Stromal cell of bone marrow (primary cell): Measurements from ENCODE around the gene ZNRF2.

ENCODE experiments used
- DNase-seq: peaks from one replicate; pipeline ENCODE4 v3.0.0-alpha.2; 2012; ENCODE audit warnings: low read depth

The ZNRF2 gene

DNA sequence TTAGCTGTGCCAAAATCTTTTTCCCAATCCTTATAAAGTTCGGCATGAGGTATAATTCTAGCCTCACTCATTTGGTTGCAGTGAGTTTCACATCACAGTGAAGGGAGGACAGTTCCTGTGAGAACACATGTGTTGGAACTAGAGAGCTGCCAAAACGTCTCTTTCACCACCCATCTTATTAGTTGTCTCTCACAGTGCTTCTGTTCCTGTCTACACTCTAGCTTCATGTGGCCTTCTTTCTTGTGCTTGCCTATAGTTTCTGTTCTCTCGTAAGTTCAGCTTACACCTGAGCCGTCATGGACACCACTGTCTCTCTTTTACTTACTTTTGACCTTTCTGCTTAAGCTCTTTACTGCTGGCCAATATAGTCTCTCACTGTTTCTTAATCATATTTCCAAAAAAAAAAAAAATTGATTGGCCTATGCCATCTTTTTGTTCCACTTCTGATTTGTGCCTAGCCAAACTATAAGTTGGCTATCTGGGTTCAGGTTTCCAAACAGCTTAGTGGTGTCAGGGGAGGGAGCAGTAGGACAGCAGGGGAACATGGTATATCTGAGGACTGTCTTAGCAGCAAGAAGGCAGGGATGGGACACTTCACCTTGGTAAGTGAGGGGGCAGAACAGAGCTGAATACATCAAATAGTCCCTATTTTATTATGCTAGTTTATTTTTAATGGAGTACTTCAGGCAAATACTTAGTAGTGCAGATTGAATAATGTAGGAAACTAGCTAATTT is 38.0 kb downstream of the ZNRF2 start:
- DNase-seq: peak; percentile 21

DNA sequence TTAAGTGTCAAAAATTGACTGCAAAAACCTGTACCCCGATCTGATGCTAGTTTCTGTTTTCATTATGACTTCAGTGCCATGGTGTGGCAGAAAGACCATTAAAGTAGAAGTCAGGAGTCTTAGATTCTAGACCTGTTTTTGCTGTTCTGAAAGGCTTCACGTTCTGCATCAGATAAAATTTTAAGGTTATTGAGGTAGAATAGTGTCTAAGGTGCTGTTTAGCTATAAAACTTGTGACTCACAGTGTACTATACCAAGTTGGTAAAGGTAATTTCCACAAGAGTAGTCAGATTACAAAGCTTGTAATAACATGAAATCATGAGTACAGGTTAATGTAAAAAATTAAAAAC is 38.6 kb downstream of the ZNRF2 start:
- no peak for DNase-seq

DNA sequence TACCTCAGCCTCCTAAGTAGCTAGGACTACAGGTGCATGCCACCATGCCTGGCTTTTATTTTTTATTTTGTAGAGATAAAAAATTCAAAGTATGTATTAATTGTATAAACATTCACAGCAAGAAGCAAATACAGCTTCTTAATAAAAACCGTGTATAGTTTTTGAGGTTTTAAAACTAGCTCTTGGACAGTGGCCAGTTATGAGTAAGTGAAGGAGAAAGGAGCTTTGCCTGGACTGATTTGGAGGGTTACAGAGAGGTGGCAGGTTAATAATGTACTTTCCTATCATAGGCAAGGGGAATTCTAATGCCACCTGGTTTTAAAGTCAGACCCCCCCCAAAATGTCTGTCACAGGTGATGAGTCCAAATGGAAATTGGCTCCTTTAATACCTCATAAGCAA is 43.4 kb downstream of the ZNRF2 start:
- peak; percentile 37 for DNase-seq

DNA sequence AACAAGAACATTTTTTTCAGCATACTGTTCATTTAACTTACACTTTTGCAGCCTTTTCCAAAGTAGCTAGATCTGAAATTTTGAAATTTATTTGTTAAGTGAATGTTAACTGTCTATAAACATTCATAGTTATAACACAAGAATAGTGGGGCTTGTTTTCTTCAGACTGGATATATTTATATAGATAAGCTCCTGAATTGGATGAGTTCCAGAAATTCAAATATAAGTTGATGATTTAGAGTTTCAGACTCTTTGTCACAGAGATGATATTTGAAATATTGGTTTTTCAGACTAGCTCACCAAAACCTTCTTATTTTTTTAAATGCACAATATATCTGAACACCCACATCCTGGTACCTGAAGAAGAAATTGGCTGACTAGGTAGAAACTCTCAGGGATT is 44.0 kb downstream of the ZNRF2 start:
- DNase-seq: no peak

DNA sequence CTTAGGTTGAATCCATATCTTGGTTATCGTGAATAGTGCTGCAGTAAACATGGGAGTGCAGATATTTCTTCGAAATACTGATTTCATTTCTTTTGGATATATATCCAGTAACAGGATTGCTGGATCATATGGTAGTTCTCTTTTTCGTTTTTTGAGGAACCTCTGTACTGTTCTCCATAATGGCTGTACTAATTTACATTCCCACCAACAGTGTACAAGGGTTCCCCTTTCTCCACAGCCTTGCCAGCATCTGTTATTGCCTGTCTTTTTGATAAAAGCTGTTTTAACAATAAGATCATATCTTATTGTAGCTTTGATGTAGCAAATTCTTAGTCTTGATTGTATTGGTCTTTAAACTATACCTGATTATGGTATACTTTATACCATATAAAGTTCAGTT is 45.3 kb downstream of the ZNRF2 start:
- DNase-seq: no peak

DNA sequence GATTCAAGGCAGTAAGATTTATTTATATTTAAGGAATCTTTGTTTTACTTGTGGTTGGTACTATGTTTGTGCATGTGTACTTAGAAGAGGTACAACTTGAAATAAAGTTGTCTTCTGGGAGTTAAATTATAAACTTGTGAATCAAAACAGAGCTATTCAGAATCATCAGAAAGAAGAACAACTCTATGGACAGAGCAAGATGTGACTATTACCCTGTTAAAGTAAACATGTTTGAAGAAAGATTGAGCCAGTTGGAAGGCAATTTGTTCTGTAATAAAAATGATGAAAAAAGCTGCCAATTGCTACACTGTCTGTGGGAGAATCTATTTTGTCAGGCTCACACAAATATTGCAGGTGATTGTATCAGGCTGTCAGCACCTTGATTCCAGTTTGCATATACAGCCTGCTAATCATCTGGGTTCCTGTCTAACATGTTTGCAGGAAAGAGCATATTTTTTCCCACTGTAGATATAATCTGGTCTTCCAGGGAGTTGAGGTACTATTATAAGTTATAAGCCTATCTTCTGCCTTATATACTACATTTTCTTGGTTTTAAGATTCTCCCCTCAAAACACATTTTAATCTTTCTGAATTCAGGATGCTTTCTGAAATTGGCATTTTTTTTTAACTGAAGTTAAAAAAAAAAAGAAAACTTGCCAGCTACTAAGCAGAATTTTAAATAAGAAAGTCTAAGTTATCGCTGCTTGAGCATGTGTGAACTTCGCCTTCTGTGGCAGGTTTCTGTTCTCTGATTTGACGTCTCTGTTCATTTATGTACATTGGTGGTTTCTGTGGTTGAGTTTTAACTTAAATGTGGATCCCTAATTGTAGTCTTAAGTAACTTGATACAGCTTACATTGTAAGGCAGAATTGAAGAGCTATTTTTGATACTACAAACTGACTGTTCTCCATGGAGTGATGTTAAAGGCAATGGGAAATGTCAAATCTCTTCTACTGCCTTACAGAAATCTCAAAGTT is 46.0 kb downstream of the ZNRF2 start:
- DNase-seq: no peak

DNA sequence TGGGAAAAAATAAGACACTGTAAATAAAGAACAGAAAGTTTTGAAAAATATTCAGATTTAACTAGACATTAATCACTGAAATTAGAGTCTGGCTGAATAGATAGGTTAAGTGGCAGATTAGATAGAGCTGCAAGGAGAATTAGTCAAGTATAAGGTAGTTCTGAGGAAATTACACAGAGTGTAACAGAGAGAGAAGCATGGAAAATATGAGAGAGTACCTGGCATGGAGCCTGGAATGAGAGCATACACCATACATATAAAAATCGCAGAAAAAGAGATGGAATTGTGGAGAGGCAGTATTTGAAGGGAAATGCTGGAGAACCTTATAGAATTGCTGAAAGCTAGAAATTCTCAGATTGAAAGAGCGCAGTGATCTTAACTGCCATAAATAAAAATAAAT is 46.9 kb downstream of the ZNRF2 start:
- peak; percentile 25 for DNase-seq

DNA sequence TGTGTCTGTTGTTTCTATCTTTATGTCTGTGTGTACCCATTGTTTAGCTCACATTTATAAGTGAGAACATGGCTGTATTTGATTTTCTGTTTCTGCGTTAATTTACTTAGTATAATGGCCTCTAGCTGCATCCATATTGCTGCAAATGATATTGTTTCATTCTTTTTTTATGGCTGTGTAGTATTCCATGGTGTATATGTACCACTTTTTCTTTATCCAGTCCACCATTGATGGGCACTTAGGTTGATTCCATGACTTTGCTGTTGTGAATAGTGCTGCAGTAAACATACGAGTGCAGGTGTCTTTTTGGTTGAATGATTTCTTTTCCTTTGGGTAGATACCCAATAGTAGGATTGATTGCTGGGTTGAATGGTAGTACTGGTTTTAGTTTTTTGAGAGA is 48.2 kb downstream of the ZNRF2 start:
- no peak for DNase-seq

DNA sequence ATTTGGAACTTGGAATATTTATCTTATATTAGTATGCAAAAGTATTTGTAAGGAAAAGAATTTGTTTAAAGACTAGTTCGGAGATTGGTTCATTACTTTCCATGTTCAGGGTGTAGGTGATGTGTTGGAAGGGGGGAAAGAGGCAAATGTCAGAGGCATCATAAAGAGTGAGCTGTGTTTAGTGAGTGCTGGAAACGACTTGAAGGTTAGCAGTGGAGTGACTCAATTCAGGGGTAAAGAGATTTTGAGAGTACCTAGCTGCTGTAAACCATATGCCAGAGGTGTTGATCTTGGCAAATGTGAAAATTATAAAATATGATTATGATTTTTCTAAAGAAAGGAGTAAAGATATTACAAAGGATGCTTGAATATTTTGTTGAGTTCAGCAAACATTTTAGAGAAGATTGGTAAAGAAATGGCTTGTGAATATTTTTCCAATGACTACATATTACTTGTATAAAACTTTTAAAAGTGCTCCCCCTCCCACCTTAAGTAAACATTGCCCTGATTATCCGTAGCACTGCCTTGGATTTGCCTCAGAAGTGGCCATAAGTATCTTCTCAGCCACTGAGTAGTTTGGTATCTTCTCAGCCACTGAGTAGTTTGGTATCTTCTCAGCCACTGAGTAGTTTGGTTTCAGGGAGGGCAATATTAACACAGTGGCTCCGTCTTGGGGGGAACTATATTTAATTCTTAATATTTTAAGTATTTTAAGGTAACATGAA is 51.5 kb downstream of the ZNRF2 start:
- no peak for DNase-seq

DNA sequence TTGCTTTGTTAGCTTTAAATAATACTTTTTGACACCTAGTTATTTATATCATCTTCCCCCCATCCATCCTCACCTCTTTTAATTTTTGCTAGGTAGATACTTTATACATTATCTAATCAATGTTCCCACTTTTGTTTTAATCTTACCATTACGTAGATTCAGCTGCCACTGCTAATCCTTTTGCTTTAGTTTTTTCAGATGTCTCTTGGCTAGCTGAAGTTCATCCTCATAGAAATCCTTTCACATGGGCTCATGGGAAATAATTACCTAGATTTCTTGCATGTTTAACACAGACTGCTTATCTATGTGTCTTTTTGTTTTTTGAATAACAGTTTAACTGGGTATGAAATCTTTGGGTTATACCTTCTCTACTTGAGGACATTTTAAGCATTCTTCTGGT is 60.1 kb downstream of the ZNRF2 start:
- DNase-seq: no peak

DNA sequence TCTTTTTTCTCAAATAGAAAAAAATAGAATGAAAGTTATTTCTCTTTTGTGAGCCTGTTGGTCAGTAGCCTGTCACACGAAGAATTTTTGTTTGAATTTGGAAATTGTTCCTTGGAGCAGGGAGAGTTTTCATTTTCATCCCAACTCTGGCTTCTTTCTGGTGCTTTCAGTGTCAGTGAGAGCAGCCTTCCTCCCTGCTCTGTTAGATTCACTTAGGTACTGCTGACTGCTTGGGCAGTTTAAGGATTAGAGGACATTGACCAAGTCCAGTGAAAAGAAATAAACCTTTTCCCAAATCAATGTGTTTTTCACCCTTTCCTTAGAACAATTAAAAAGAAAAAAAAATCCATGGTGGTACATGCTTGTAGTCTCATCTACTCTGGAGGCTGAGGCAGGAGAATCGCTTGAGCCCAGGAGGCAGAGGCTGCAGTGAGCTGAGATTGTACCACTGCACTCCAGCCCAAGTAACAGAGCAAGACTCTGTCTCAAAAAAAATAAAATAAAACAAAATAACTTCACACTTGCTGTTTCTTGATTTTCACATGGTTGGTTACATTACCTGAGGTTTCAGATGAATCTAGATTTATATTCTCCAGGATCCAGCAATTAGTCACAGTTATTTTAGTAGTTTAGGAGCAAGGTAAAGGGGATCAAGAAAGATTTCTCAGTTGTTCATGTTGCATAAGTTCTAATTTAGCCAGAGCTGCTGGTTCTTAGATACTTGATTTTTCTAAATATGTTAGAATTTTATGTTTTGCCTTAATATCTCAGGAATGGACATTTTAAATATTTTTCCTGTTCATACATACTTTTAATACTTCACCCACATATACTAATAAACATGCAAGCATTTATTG is 63.1 kb downstream of the ZNRF2 start:
- DNase-seq: no peak

DNA sequence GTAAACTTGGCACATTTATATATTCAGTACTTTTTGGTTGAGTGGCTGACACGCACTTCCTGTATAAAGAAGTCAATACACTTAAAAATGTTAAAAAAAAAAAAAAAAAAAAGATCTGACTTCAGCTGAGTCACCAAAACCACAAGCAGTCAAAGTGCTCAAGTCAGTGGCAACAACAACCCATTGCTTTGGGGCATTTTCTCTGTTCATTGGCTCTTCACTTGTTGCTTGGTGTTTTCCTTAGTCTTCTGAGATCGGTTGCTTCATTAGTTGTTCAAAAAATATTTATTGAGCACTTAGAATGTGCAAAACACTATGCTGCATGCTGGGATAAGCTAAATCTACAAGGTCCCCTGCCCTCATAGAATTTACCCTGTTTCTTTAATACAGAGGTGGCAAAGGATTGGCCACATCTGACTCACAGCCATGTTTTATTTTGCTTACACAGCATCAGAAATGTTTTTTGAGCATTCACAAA is 63.7 kb downstream of the ZNRF2 start:
- peak; percentile 78 for DNase-seq

DNA sequence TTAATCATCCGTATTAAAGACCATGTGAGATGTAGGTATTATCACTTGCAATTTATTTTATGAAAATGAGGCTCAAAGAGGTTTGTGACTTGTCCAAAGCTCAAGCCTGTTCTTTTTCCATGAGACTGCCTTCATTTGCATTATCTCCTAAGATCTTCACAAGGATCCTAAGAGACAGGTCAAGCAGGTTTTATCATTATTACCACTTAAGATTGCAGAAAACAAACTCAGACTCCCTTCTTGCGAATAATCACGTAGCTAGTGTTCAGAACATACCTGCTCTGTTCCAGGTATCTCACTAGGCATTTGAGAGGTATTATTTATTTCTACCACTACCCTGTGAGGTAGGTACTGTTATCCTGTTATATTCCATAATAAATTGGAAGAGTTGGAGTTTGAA is 64.8 kb downstream of the ZNRF2 start:
- DNase-seq: no peak

DNA sequence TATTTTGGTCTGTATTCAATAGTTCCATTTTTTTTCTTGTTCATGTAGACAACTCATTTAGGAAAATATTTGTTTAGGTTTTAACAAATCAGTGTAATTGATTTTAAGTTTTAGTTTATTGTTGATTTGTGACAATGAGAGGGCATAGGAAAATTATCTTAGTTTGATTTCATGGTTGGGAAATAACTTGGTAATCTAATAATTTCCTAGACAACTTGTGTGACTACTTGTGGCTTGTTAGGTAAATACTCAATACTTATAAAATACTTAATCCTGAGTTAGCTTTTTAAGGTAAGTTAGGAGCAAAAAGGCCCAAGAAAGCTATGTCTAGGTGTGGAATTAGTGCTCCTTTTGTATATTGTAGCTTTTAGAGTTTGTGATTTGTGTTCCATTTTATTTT is 65.4 kb downstream of the ZNRF2 start:
- no peak for DNase-seq

DNA sequence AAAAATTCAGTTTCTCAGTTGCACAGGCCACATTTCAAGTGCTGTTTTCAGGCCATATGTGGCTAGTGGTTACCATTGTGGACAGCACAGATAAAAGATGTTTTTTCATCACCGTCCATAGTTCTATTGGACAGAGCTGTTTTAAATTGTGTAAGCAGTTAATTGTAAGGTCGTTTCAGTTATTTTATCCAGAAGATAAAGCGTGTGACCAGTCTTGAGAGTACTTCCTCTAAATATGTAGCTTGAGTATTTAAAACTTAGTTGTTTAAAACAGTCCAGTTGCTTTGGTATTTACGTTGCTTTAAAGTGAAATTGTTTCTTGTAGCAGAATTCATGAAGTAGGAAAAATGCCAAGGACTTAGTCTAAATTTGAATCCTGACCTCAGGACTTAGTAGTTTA is 66.9 kb downstream of the ZNRF2 start:
- no peak for DNase-seq

DNA sequence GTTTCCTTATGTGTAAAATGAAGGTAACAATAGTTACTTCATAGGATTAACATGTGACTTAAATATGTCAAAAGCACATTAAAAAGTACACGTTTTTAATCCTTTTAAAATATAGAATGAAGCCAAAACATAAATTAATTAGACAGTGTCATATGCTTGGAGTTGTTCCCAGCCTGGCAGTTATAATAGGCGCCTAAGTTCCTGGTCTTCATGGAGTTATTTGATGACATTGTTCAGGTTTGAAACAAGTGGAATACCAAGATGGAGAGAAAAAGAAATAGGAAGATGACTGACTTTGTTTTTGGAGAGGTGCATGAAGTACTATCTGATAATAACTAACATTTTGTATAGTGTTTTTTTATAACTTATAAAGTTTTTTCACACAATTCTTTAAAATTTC is 67.3 kb downstream of the ZNRF2 start:
- no peak for DNase-seq

DNA sequence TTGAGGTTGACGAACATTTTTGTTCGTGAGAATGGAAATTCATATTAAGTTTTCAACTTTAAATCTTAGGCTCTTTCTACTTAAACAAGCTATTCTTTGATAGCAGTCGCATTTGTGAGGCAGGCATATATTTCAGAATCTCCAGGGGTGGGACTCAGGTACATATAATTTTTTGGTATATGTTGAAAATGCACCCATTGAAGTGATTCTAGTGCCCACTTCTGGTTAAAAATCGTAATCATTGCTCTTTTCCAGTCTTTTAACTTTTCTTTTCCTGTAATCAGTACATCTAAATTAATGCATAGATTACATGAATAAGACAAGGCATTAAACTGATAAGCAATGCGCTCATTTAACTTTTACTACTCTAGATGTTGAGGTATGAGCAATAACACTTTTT is 67.8 kb downstream of the ZNRF2 start:
- DNase-seq: no peak

DNA sequence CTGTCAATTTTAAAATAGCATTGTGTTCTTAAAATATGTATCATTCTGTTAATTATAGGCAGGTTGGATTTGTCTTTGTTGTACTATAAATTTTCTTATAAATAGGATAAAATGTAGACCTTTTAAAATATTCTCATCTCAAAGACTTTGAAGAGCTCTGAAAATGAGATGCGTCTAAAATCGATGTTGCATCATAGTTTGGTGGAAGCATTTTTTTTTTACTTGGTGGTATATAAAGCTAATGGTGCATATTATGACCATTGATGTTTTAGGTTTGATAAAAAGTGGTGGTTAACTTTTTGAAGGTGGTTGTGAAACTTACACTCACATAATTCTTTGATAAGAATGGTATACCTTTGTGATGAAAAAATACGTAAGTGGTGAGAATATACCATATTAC is 69.1 kb downstream of the ZNRF2 start:
- DNase-seq: no peak

DNA sequence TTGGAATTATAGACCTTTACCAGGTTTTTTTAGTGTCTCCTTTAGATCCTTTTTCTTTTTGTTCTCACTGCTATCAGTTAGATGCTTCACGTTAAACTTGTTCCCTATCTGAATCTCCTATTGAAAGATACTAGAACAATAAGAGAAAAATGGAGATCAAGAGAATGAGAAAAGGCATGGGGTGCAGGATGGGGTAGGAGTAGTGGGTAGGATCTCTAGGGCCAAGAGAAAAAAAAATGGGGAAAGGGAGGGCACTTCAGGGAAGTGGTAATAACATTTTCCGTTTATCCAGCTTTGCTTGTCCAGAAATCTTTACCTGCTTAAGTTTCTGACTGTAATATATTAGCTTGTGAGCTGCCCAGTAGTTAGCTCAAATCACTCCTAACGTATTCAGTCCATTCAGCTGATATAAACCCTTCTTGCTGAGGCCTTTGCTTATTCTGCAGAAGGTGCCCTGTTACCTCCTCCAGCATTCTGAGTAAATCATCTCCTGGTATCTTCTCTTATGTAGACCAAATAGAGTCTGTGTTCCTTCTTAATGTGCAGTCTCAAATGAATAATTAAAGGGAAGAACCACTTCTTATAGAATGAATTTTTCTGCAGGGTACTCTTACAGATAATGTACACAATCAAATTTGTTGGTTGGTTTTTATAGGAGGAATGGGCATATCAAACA is 69.7 kb downstream of the ZNRF2 start:
- no peak for DNase-seq

DNA sequence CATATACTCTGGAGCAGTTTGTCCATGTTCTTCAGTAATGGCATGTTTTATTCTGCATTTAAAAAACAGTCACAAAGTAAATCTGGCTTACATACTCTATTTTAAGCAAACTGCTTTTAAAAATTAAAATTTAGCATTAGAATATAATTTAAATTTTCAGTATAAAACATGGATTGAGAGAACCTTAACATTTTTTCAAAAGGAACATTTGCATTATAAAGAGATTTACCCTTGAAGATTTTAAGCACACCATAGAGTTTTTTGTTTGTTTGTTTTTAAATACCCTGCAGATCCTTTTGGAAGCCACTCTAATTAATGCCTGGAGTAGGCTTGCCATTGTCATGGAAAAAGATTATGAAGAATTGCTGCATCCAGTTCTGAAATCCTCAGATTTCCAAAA is 70.4 kb downstream of the ZNRF2 start:
- no peak for DNase-seq

DNA sequence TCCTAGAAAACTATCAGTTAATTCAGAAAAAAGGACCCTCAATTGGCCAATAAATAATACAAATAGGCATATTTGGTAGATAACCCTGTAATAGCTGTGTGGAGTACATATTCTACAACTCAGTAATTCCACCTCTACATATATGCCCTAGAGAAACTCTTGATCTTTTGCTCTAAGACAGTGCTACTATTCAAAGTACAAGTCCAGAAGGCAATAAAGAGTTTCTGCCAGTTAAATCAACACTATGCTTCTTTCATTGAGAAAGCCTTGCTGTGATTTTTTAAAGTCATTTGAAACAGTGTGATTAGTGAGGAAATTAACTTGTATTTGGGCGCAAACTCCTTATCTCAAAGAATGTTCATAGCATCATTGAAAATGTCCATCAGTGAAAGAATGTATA is 75.6 kb downstream of the ZNRF2 start:
- DNase-seq: no peak
